Mesenchymal stem cell (in vitro differentiated cells and primary cell): Measurements from ENCODE around the gene MPZL1.
A peak's percentile ranks its signal among the peaks of the same experiment; 100 is the strongest.

ENCODE experiments used
- DNase-seq: peaks from one replicate; pipeline ENCODE4 v3.0.0-alpha.2; 2013
- H2AFZ ChIP-seq: one replicate; pipeline ENCODE4 v1.6.1; 2013; ENCODE audit warnings: low read depth, mild to moderate bottlenecking, control low read depth, inconsistent platforms, low read length, moderate library complexity
- H2AK5ac ChIP-seq: 2 replicates; pipeline ENCODE4 v1.6.1; 2013; ENCODE audit warnings: low read length, moderate library complexity, mild to moderate bottlenecking, inconsistent platforms; ENCODE audit not compliant: severe bottlenecking
- H2BK120ac ChIP-seq: one replicate; pipeline ENCODE4 v1.6.1; 2013; ENCODE audit warnings: low read depth, mild to moderate bottlenecking, inconsistent platforms, low read length, moderate library complexity
- H2BK12ac ChIP-seq, 2 experiments: one replicate each; pipeline ENCODE4 v1.6.1; 2013; ENCODE audit warnings: inconsistent platforms in 2 of 2, low read length in 2 of 2, mild to moderate bottlenecking in 2 of 2, moderate library complexity in 2 of 2, control low read depth in 1 of 2
- H2BK15ac ChIP-seq: one replicate; pipeline ENCODE4 v1.6.1; 2013; ENCODE audit warnings: mild to moderate bottlenecking, low read depth, inconsistent platforms; ENCODE audit not compliant: poor library complexity, severe bottlenecking
- H2BK5ac ChIP-seq: 2 replicates; pipeline ENCODE4 v1.6.1; 2013; ENCODE audit warnings: low read depth, mild to moderate bottlenecking, low read length, control low read depth, inconsistent platforms; ENCODE audit not compliant: poor library complexity, severe bottlenecking
- H3K14ac ChIP-seq, 2 experiments: one replicate each; pipeline ENCODE4 v1.6.1; 2013; ENCODE audit warnings: inconsistent platforms in 2 of 2, low read length in 2 of 2, control low read depth in 1 of 2, mild to moderate bottlenecking in 1 of 2, moderate library complexity in 1 of 2
- H3K18ac ChIP-seq, 2 experiments: one replicate each; pipeline ENCODE4 v1.6.1; 2013; ENCODE audit warnings: inconsistent platforms in 2 of 2, low read length in 2 of 2, control low read depth in 1 of 2, low read depth in 1 of 2, mild to moderate bottlenecking in 1 of 2
- H3K23ac ChIP-seq, 2 experiments: one replicate each; pipeline ENCODE4 v1.6.1; 2013; ENCODE audit warnings: inconsistent platforms in 2 of 2, low read length in 2 of 2, mild to moderate bottlenecking in 2 of 2, moderate library complexity in 2 of 2, control low read depth in 1 of 2
- H3K27ac ChIP-seq: 2 replicates; pipeline ENCODE4 v1.5.1; 2013; ENCODE audit warnings: mild to moderate bottlenecking, moderate library complexity, low read length, control low read depth, inconsistent platforms; ENCODE audit not compliant: poor library complexity, severe bottlenecking
- H3K27me3 ChIP-seq, 2 experiments: 2 replicates each; pipeline versions ENCODE4 v1.6.1 to v1.7.0; 2013; ENCODE audit warnings: low read length in 2 of 2, mild to moderate bottlenecking in 2 of 2, moderate library complexity in 2 of 2, control low read depth in 1 of 2, inconsistent platforms in 1 of 2; ENCODE audit not compliant: control insufficient read depth in 1 of 2, insufficient read depth in 1 of 2
- H3K36me3 ChIP-seq, 2 experiments: 2 replicates each; pipeline versions ENCODE4 v1.6.1 to v1.7.0; 2013; ENCODE audit warnings: low read length in 2 of 2, control low read depth in 1 of 2, inconsistent platforms in 1 of 2, low read depth in 1 of 2, mild to moderate bottlenecking in 1 of 2; ENCODE audit not compliant: insufficient read depth in 2 of 2, control insufficient read depth in 1 of 2
- H3K4ac ChIP-seq, 2 experiments: one replicate each; pipeline ENCODE4 v1.6.1; 2013; ENCODE audit warnings: inconsistent platforms in 2 of 2, low read length in 2 of 2, mild to moderate bottlenecking in 2 of 2, moderate library complexity in 2 of 2, control low read depth in 1 of 2, low read depth in 1 of 2
- H3K4me1 ChIP-seq: 2 replicates; pipeline ENCODE4 v1.6.1; 2013; ENCODE audit warnings: low read depth, low read length, control low read depth; ENCODE audit not compliant: control insufficient read depth, insufficient read depth
- H3K4me2 ChIP-seq: 2 replicates; pipeline ENCODE4 v1.6.1; 2013; ENCODE audit warnings: low read length, mild to moderate bottlenecking, inconsistent platforms; ENCODE audit not compliant: poor library complexity, severe bottlenecking
- H3K4me3 ChIP-seq, 2 experiments: 2 replicates each; pipeline versions ENCODE4 v1.5.1 to v1.7.0; 2013; ENCODE audit warnings: low read length in 2 of 2, mild to moderate bottlenecking in 2 of 2, control low read depth in 1 of 2, low read depth in 1 of 2; ENCODE audit not compliant: insufficient read depth in 1 of 2
- H3K79me1 ChIP-seq: replicated peaks from 2 replicates; pipeline ENCODE4 v1.6.1; 2013; ENCODE audit warnings: mild to moderate bottlenecking, control low read depth, low read length, inconsistent platforms; ENCODE audit not compliant: poor library complexity, severe bottlenecking
- H3K9ac ChIP-seq: 2 replicates; pipeline ENCODE4 v1.7.0; 2013; ENCODE audit warnings: mild to moderate bottlenecking, low read length, moderate library complexity
- H3K9me3 ChIP-seq: 2 replicates; pipeline ENCODE4 v1.7.0; 2013; ENCODE audit warnings: mild to moderate bottlenecking, low read length; ENCODE audit not compliant: control insufficient read depth
- H4K8ac ChIP-seq: one replicate; pipeline ENCODE4 v1.6.1; 2013; ENCODE audit warnings: inconsistent platforms, mild to moderate bottlenecking, low read length, moderate library complexity
- H4K91ac ChIP-seq: one replicate; pipeline ENCODE4 v1.6.1; 2013; ENCODE audit warnings: mild to moderate bottlenecking, low read length, inconsistent platforms
- WGBS: methylation state at CpG from one replicate; pipeline ENCODE4 v1.1.7; 2013; ENCODE audit warnings: mixed read lengths; 5-methylcytosine and 5-hydroxymethylcytosine counted together

MPZL1 gene

DNA sequence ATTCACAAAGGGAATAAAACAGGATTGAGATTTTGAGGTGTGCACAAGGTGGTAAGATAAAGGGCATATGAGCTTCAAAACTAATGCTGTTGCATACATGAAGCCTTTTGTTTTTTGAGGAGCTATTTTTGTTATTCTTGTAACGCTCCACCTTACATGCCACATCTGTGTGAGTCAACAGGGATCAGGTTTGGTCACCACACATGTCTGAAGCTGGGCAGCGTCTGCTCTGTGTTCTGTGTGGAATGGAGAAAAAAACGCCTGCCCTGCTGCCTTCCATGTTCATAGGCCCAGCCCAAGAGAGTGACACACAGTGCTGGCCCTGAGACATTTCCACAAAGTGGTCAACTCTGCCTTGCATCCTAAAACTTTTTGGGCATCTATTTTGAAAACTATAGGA is 67.7 kb downstream of the MPZL1 start:
- Histone ChIP-seq H2BK15ac (no peak overlapping the region), H2AFZ (no peak overlapping the region), H3K27ac (peak overlapping the region; percentile 64), H3K4me2 (no peak overlapping the region), H2AK5ac (no peak overlapping the region), H3K9me3 (no peaks in the 10 kb centered on the region), H3K27me3 (no peaks in the 10 kb centered on the region), H3K23ac (no peak overlapping the region), H3K18ac (no peak overlapping the region), H3K4me3 (no peak overlapping the region), H3K4ac (no peak overlapping the region), H3K79me1 (peaks cover 15% of the 10 kb centered on the region), H3K9ac (no peak overlapping the region), H4K91ac (no peak overlapping the region), H4K8ac (no peak overlapping the region), H3K4me1 (peaks cover 17% of the 10 kb centered on the region), H3K36me3 (peaks cover 16 to 52% of the 10 kb centered on the region in 2 experiments), H2BK120ac (no peak overlapping the region), H2BK5ac (no peak overlapping the region), H3K14ac (no peak overlapping the region), H2BK12ac (no peak overlapping the region)
- 89% methylated on average over 3 of the region's 3 CpGs for WGBS
- DNase-seq = no peak

DNA sequence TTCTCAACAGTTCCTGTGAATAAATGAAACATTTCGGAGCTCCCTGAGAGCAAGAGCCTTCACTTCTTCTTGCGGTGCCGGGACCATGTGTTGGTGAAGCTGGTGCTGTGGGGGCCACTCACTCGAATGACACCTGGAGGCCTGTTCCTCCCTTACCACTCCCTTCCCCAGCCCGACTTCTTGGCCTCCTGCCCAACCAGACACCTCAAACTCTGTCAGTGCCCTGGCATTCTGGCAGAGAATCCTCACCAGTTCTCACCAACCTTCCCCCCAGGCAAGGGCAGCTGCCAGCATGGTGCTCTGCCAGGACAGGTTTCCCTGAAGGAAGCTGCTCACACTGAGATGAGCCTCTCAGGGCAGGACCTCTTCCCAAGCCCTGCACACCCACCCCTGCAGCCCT is 68.3 kb downstream of the MPZL1 start:
- H2BK120ac ChIP-seq = no peak overlapping the region
- H2AFZ ChIP-seq = no peak overlapping the region
- H3K27ac ChIP-seq = peak overlapping the region; percentile 64
- no peak for DNase-seq
- no peak overlapping the region for H3K9ac ChIP-seq
- no peaks in the 10 kb centered on the region for H3K9me3 ChIP-seq
- no peak overlapping the region for H3K4me3 ChIP-seq
- no peak overlapping the region for H4K91ac ChIP-seq
- no peak overlapping the region for H2BK15ac ChIP-seq
- no peak overlapping the region for H3K4ac ChIP-seq
- no peak overlapping the region for H3K4me2 ChIP-seq
- H4K8ac ChIP-seq = no peak overlapping the region
- H2AK5ac ChIP-seq = peak overlapping the region; percentile 69
- 96% methylated on average over 5 of the region's 5 CpGs for WGBS
- H3K18ac ChIP-seq = no peak overlapping the region
- peaks cover 16% of the 10 kb centered on the region for H3K4me1 ChIP-seq
- H3K27me3 ChIP-seq = no peaks in the 10 kb centered on the region
- H3K36me3 ChIP-seq = peaks cover 13 to 52% of the 10 kb centered on the region in 2 experiments
- no peak overlapping the region for H3K23ac ChIP-seq
- H2BK12ac ChIP-seq = no peak overlapping the region
- peaks cover 13% of the 10 kb centered on the region for H3K79me1 ChIP-seq
- H3K14ac ChIP-seq = no peak overlapping the region
- no peak overlapping the region for H2BK5ac ChIP-seq

DNA sequence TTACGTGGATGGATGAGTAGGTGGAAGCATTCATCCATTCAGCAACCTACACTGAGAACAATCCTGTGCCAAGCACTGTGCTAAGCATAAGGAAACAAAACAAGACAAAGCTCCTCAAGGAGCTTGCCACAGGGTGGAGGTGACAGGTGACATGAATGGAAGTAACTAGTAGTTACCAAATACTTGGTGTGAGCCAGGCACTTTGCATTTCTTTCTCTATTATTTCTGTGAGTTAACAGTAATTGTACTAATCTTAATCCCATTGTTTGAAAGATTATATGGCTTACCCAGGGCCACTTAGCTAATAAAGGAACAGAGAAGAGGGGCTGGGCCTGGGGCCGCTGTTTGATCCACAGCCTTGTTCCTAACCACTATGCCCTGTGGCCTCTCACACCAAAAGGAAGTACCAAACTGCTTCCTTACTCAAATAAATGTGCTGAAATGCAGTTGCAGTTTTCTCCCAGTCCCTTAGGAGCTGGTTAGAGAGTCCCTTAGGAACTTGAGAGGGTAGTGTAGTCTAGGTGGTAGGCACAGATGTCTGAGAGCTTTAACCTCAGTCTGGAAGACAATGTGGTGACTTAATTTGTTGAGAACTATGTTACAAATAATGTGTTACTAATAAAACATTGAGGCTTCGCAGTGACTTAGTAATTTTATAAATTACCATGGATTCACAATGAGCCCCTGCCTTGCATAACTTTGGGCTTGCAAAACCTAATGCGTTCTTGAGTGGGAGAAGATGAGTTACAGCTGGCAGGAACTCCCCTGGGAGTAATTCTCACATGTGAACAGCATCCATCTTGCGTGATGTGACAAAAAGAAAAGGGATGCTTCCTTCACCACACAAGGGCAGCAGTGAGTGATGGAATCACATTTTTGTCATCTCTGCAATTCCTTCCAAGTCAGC is 69.8 kb downstream of the MPZL1 start:
- H3K4me2 ChIP-seq = no peak overlapping the region
- no peak overlapping the region for H3K23ac ChIP-seq
- WGBS = 34% methylated on average over 4 of the region's 5 CpGs
- H2AK5ac ChIP-seq = peak overlapping the region; percentile 24
- H2BK12ac ChIP-seq = no peak overlapping the region
- H3K79me1 ChIP-seq = peaks cover 9% of the 10 kb centered on the region
- H4K91ac ChIP-seq = no peak overlapping the region
- peak overlapping the region; percentile 38 for H3K9ac ChIP-seq
- no peak overlapping the region for H2BK120ac ChIP-seq
- H3K4ac ChIP-seq = no peak overlapping the region
- H2BK15ac ChIP-seq = no peak overlapping the region
- no peak overlapping the region for H2AFZ ChIP-seq
- no peak overlapping the region for H3K4me3 ChIP-seq
- peaks cover 17% of the 10 kb centered on the region for H3K4me1 ChIP-seq
- no peak overlapping the region for H4K8ac ChIP-seq
- no peak overlapping the region for H3K14ac ChIP-seq
- DNase-seq = peak; percentile 91
- no peaks in the 10 kb centered on the region for H3K9me3 ChIP-seq
- no peaks in the 10 kb centered on the region for H3K27me3 ChIP-seq
- H2BK5ac ChIP-seq = peak overlapping the region; percentile 12
- H3K18ac ChIP-seq = no peak overlapping the region
- peak overlapping the region; percentile 99 for H3K27ac ChIP-seq
- H3K36me3 ChIP-seq = peaks cover 9 to 48% of the 10 kb centered on the region in 2 experiments

DNA sequence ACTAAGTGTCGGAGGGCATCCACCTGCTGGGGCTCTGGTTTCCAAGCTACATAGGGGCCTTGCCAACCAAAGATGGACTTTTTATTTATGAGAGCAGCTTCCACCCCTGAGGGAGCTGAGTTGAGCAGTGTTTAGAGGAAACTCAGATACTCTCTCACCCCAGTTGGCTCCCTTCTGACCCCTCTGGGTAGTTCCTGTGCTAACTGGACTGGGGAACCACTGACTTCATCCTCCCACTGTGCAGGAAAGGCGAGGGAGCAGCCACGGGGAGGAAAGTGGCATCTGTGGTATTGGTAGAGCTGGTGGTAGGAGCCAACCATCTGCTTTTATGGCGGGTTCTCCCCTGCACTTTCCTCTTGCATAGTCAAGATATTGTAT is 70.4 kb downstream of the MPZL1 start:
- WGBS = 93% methylated on average over 2 of the region's 4 CpGs
- no peak overlapping the region for H2BK15ac ChIP-seq

More for the DNA sequence above, 70.4 kb downstream of the MPZL1 start:
- peaks cover 9 to 41% of the 10 kb centered on the region in 2 experiments for H3K36me3 ChIP-seq
- H2BK5ac ChIP-seq = peak overlapping the region; percentile 97
- no peak overlapping the region for H3K14ac ChIP-seq
- no peak overlapping the region for H3K9ac ChIP-seq
- no peak overlapping the region for H3K23ac ChIP-seq
- no peak overlapping the region for H4K91ac ChIP-seq
- peak overlapping the region; percentile 77 for H2AK5ac ChIP-seq
- H3K4me2 ChIP-seq = peak overlapping the region; percentile 24
- no peak overlapping the region for H2BK12ac ChIP-seq
- H3K4me3 ChIP-seq = no peak overlapping the region
- no peaks in the 10 kb centered on the region for H3K9me3 ChIP-seq
- H3K27me3 ChIP-seq = no peaks in the 10 kb centered on the region
- H4K8ac ChIP-seq = no peak overlapping the region
- no peak overlapping the region for H3K4ac ChIP-seq
- no peak overlapping the region for H2BK120ac ChIP-seq
- H3K4me1 ChIP-seq = peaks cover 17% of the 10 kb centered on the region
- DNase-seq = no peak
- no peak overlapping the region for H2AFZ ChIP-seq
- peak overlapping the region in 1 of 2 experiments; percentile 49 for H3K18ac ChIP-seq
- peaks cover 8% of the 10 kb centered on the region for H3K79me1 ChIP-seq
- peak overlapping the region; percentile 99 for H3K27ac ChIP-seq
